NCI-H69 (cell line): ENCODE measurements around the gene SELE.
"Not testable (repeated sequence)": the region's sequence is repeated elsewhere in the genome, so short reads cannot be mapped to it uniquely, and the experiment has no call there.

ENCODE experiments used
- DNase-seq: peaks from one replicate; lab custom pipeline; 2025; lab: John Stamatoyannopoulos, UW

The SELE gene

GRCh38 chr1:169683168-169683567 lies 50.7 kb downstream of the SELE start:
- not testable (repeated sequence) for DNase-seq

- peak; percentile 45 for DNase-seq
Measured at GRCh38 chr1:169682071-169682470, 51.8 kb downstream of the SELE start.

DNA sequence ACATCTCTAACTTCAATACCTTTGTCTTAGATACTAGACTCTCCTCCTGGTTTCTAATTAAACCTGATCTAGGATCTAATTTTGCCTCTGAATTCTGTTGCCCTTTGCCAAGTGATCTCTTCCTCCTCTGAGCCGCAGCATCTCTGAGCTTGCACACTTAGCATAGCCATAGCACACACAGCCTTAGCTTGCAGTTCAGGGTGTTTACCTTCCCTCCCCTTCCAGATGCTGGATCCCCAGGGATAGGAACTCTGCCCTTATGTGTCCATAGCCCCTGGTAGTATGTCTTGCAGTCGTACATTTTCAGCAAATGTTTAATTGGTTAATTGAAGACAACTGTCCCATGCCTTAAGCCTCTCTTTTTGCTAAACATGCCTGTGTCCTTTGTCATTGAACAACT lies 52.7 kb downstream of the SELE start:
- peak; percentile 70 for DNase-seq

- peak; percentile 49 for DNase-seq
Measured at GRCh38 chr1:169680377-169681019, 53.4 kb downstream of the SELE start.

DNA sequence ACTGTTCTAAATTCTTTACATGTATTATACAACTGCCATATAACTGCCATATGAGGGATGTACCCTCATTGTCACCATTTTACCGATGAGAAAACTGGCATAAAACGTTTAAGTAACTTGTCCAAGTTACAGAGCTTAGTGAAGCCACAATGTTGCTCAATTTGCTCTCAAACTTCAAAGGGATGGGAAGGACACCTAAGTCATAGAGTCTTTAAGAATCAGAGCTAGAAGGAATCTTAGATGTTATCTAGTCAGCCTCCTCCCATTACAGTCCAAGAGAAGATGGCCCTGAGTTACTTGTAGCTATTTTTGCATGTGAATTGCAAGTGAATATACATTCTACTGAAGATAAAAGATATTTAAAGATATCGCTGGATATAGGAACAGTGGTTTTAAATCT lies 54.2 kb downstream of the SELE start:
- DNase-seq, result no peak

DNA sequence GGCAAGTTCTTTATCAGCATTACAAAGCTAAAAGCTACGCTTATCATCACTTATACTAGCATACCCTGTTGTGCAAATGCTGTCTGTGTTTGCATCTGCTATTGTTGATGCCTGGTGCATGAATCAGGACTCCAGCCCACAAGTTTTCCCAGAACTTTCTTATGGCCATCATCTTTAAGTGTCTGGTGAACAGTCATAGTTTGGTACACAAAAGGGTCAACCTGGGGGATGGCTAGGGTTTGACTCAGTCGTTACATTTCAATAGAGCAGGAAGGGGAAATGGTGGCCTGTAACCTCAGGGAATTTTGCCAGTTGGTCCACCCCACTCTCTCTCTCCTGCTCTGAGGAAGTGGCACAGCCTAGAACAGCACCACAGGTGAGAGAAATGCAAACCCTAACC lies 57.9 kb downstream of the SELE start:
- DNase-seq, result no peak
